Activated gamma-delta T cell (primary cell): ENCODE measurements around the gene ERCC2.
"Not testable (repeated sequence)": the region's sequence is repeated elsewhere in the genome, so short reads cannot be mapped to it uniquely, and the experiment has no call there.

ENCODE experiments used
- DNase-seq: peaks from one replicate; lab custom pipeline; 2025; lab: John Stamatoyannopoulos, UW
- total RNA-seq, 2 donors: gene quantifications; one replicate each; lab custom pipeline; 2026; lab: John Stamatoyannopoulos, UW

ERCC2 gene
- 26.1 to 27.0 reads per million in 2 donors for total RNA-seq

DNA sequence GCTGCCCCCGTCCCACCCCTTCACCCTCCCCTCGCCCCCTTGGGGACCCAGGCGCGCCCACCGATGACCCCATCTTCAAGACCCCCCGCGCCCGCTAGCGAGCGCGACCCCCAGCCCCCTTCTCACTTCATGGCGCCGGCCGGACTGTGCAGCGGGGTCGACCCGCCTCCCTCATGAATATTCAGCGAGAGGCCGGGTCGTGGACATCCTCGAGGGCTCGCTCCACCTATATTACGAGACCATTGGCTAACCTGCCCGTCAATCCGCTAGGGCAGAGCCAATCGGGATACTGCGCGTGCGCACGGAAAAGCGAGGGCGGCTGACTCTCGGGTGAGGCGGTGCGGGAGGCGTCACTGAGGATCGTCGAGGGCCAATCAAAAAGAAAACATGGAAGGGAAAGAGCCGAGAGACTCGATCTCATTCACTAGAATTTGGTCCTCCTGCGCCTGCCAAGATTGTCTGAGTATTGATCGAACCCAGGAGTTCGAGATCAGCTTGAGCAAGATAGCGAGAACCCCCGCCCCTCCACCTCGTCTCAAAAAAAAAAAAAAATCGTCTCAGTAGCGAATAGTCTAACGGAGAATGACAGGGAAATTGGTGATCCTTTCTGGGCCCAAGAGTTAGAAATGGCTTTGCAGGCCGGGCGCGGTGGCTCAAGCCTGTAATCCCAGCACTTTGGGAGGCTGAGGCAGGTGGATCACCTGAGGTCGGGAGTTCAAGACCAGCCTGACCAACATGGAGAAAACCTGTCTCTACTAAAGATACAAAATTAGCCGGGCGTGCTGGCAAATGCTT lies at the start of gene ERCC2:
ERCC2 (minus strand) TSS at position 164 of the 795 bp plus-strand sequence; CDS start at position 131, 33 bp downstream.
- DNase-seq: peak; percentile 90

DNA sequence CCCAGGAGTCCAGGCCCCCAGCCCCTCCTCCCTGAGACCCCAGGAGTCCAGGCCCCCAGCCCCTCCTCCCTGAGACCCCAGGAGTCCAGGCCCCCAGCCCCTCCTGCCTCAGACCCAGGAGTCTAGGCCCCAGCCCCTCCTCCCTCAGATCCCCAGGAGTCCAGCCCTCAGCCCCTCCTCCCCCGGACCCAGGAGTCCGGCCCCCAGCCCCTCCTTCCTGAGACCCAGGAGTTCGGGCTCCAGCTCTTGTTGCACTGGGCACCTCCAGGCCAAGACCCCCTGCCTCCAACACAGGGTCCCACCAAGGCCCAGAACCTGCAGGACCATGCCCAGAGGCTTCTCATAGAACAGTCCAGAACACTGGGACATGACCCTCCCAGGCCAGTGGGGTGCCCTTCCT lies 49.5 kb upstream of the ERCC2 start:
- DNase-seq: no peak

DNA sequence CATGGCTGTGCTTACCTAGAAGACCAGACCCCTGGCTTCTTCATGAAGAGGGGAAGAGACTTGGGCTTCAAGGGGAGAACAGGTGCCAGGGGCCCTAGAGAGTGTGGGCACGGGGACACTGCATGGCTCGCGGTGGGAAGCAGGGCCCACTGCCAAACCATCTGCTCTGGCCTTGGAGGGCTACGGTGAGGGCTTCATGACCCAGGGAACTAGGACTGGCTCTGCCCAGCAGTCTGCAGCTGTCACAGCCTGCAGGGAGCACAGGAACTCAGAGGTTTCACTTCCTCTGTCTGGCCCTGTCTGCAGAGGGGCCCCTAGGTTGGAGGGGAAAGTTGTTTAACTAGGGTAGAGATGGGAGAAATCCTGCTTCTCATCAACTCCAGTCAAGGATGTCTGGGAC lies 49.0 kb upstream of the ERCC2 start:
- DNase-seq: no peak

DNA sequence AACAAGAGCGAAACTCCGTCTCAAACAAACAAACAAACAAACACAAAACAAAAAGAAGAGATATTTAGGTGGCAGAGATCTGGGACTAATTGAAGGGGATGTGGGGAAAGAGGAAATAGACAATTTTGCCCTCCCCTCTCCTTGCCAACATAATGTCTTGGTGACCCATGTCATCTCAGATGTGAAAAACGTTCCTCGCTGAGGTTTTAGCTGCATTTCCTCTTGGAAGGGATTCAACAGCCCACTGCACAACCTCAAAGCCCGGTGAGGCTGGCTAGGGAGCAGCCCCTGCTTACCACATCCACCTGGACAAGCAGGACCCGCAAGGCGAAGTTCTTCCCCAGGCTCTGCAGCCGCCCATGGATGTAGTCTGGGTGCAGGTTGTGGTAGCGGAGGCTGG lies 48.4 kb upstream of the ERCC2 start:
- DNase-seq: no peak

DNA sequence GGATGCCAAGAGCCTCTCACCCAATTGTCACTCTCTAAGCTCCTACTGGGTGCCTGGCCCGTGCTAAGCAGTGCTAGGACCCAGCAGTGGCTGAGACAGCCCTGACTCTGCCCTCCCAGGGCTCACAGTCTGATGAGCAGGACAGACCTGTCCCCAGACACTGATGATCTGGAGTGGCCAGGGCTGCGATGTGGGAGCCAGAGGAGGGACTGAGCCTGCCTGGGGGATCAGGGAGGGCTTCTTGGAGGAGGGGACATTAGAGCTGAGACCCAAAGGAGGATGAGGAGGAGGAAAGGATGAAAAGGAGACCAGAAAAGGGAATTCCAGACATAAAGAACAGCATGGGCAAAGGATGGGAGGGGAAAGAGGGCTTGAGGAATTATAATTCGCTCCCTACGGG lies 46.8 kb upstream of the ERCC2 start:
- DNase-seq: no peak

DNA sequence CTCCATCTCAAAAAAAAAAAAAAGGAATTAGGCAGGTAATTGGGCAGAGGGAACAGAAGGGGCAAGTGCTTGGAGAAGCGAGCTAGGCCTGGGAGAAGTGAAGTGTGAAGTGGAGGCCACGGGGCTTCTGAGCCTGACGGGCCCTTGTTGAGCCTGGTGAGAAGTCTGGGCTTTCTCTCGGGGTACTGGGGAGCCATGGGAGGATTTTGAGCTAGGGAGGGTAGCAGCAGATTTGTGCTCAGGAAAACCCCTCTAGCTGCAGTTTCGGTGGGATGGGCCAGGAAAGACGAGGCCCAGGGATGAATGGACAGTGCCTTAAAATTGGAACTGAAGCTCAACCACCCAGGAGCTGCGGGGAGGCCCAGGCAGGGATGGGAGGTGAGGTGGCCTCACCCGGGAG lies 44.1 kb upstream of the ERCC2 start:
- no peak for DNase-seq

DNA sequence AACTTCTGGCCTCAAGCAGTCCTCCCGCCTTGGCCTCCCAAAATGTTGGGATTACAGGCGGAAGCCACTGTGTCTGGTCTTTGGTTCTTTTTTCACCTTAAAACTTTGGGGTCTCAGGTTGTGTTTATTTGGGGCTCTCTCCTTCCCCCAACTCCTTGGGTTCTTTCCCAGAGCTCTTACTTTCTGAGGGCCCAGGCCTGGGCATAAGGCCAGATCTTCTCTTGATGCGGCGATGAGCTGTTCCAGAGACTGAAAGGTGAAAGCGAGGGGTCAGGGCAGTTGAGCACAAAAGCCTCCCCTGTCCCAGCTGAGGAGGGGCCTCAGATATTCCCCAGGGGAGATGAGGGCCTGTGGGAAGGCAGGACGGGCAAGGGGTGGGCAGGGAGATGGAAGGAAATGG lies 43.1 kb upstream of the ERCC2 start:
- DNase-seq: no peak

DNA sequence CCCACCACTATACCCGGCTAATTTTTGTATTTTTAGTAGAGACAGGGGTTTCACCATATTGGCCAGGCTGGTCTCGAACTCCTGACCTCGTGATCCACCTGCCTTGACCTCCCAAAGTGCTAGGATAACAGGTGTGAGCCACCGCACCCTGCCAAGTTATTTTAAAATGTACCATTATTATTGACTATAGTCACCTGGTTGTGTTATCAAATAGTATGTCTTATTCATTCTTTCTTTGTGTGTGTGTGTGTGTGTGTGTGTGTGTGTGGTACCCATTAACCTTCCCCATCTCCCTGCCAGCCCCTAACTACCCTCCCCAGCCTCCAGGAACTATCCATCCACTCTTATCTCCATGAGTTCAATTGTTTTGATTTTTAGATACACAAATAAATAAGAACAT lies 40.0 kb upstream of the ERCC2 start:
- not testable (repeated sequence) for DNase-seq

DNA sequence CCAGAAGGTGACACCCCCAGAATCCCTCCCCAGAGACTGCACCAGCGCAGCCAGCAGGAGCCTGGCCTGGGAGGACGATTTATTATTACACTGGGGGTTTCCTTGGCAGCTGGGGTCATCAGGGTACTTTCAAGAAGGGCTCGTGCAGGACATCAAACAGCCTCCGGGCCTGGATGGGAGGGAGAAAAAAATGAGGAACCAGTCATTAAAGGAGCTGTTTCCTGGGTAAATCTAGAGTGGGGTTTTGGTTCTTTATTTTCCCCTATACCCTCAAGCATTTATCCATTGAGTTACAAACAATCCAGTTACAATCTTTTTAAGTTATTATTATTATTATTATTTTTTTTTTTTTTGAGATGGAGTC lies 39.2 kb upstream of the ERCC2 start:
- DNase-seq: no peak

DNA sequence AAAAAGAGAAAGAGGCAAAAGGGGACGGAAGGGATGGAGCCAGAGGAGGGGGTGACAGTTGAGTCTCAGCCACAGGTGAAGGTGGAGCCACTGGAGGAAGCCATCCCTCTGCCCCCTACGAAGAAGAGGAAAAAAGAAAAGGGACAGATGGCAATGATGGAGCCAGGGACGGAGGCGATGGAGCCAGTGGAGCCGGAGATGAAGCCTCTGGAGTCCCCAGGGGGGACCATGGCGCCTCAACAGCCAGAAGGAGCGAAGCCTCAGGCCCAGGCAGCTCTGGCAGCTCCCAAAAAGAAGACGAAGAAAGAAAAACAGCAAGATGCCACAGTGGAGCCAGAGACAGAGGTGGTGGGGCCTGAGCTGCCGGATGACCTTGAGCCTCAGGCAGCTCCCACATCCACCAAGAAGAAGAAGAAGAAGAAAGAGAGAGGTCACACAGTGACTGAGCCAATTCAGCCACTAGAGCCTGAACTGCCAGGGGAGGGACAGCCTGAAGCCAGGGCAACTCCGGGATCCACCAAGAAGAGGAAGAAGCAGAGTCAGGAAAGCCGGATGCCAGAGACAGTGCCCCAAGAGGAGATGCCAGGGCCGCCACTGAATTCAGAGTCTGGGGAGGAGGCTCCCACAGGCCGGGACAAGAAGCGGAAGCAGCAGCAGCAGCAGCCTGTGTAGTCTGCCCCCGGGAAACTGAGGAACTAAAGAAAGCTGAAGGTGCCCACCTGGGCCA lies 38.6 kb upstream of the ERCC2 start:
- DNase-seq: no peak

DNA sequence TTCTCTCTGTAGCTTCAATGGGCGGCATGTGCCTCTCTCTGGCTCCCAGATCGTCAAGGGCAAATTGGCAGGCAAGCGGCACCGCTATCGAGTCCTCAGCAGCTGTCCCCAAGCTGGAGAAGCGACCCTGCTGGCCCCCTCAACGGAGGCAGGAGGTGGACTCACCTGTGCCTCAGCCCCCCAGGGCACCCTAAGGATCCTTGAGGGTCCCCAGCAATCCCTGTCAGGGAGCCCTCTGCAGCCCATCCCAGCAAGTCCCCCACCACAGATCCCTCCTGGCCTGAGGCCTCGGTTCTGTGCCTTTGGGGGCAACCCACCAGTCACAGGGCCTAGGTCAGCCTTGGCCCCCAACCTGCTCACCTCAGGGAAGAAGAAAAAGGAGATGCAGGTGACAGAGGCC lies 37.7 kb upstream of the ERCC2 start:
- no peak for DNase-seq

DNA sequence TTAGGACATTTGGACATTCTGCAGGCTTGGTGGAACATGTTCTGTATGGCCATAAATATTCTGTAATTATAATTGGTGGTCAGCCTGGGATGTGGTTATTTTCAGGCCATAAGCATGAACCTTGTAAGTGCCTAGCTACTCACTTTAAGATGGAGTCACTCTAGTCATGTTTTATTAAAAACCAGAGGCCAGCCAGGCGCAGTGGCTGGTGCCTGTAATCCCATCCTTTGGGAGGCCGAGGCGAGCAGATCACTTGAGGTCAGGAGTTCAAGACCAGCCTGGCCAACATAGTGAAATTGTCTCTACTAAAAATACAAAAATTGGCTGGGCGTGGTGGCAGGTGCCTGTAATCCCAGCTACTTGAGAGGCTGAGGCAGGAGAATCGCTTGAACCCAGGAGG lies 37.2 kb upstream of the ERCC2 start:
- not testable (repeated sequence) for DNase-seq

DNA sequence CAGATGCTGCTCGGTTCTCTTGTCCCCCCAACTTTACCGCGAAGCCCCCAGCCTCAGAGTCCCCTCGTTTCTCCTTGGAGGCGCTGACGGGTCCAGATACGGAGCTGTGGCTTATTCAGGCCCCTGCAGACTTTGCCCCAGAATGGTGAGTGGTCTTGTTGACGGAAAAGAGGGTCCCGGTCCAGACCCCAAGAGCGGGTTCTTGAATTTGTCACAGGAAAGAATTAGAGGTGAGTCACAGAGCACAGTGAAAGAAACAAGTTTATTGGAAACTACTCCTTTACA lies 36.7 kb upstream of the ERCC2 start:
- no peak for DNase-seq

DNA sequence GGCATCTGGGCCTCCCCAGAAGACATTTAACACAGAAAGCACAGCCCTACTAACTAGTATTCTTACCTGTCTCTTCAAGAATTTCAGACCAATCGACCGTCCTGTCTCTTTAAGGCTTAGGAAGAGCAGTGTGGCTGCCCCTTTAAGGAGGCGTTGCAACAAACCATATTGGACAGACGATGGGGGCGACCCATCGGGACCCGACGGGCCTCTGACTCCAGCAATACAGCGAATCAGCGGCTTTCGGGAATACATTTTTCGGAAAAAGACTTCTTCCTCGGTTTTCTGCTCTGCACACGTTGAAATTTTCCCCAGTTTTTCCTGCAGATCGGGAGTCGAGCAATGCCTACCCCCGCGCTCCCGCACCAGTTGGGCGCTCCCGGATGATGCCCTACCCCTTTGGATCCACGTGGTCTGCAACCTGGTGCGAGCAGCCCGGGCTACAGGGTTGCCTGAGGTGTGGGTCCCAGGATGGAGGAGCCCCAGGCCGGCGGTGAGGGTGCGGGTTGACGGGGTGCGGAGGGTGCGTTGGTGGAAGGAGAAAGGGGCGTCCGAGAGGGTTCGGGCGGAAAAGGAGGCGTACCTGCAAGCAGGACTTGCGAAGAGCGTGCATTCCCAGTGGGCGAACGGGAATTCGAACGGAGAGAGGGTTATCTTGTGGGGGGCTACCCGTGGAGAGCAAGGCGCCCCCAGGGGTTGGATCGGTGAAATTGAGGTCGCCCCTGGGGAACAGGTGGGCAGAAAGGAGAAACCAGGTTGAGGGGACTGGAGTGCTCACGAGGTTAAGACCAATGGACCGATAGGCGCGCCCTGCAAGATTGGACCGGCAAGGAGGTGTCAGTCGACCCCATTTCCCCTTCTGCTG lies 36.1 kb upstream of the ERCC2 start, which contains the start of gene POLR1G:
POLR1G (plus strand) TSS at position 419 of the 865 bp plus-strand sequence; CDS start at position 472, 53 bp downstream.
- DNase-seq: peak; percentile 50

DNA sequence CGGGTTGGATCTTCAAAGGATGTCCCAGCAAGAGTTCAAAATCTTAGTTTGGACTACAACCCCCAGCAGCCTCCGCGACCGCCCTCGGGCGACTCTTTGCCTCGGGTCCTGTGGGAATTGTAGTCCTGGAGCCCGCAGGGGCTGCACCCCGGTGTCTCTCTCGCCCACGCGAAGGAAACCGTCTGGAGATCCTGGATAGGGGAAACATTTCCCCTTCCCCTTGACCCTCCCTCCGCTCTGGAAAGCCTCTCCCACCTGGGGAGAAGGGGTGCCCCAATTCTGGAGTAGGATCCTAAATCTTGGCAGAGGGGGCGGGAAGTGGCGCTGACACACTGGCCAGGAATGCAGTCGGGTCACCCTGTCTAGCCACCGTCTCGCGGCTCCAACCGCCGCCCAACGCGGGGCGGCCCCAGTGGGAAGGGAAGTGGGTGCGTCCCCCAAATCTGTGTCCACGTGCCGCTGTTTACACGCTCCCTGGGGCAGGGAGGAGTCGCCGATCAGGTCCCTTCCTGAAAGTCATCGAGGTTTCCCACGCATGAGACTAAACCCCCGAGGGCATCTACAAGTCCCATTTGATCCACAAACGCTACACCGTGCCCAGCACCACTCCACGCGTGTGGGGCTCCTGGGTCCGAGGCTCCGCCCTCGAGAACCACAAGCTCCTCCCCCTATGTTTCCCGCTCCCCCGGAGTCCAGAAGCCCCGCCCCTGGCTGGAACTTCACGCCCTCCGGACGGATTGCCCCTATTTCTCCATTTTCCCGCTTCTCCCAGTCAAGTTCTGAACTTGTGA lies 35.3 kb upstream of the ERCC2 start:
- peak; percentile 72 for DNase-seq

DNA sequence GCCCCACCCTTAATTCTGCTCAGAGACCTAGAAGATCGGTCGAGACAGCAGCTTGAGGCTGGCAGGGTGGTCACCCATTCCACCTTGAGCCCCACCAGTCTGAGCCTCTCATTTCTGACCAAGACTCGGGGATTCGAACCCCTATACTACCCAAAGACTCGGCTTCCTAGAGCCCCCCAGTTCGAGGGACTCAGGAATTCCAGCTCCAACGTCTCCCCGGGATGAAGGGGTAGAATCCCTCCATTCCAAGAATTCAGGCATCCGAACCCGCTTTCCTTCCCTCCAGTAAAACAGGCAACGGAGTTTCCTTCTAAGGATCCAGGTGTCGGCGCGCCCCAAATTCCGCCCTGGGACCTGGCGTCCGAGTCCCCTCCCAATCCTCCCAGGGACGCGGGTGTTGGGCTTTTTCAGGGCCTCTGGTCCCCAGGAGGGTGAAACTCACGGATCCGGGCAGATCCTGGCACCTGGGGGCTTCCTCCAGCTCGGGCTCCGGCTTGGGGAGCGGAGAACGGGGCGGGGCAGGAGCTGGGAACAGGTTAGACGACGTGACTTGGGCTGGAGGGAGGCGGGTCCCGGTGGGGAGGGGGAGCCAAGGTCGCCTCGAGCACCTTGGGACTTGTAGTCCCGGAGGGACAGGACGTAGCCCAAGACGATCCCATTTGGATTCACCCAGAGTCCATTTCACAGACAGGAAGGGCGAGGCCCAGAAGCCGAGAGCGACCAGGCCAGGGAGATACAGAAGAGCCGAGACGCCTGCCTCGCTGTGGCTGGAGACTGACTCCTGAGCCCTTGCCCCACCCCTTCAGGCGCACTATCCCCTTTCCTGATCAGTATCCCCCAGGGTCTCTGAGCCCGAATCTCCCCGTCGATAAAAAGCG lies 34.4 kb upstream of the ERCC2 start, which contains the start of gene PPP1R13L:
PPP1R13L (minus strand) TSS at position 513 of the 878 bp plus-strand sequence. CDS start 6,751 bp downstream, outside the sequence.
- DNase-seq: no peak

DNA sequence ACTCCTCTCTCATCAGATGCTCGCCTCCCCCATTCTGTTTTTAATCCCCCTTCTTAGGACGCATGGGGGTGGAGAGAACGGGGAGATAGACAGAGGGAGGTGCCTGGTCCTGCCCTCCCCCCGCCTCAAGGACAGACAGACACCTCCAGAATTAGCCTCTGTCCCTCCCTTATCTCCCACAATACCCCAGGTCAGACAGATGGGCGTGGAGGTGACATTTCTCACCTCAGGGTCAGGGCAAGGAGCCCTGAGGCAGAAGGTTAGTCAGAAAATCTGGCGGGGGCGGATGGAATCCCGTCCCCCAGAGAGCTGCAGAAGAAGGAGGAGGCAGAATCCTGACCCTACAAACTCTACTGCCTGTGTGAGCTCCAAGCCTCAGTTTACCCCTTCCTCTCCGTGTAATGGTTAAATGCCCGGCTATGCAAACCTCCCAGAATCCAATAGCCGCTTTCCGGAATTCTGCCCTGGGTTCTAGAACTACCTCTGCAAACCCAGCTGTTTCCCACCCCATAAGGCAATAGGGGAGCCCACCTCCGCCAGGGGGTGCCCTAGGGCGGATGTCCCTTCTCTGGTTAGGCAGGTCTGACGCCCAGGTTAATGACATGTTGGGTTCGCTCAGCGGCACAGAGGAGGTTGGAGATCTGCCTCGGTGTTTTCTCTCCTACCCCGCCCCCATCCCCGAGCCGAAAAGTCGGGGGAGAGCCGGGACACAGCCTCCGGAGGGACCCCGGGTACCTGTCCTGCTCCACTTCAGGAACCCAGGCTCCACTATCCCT lies 33.6 kb upstream of the ERCC2 start:
- no peak for DNase-seq

DNA sequence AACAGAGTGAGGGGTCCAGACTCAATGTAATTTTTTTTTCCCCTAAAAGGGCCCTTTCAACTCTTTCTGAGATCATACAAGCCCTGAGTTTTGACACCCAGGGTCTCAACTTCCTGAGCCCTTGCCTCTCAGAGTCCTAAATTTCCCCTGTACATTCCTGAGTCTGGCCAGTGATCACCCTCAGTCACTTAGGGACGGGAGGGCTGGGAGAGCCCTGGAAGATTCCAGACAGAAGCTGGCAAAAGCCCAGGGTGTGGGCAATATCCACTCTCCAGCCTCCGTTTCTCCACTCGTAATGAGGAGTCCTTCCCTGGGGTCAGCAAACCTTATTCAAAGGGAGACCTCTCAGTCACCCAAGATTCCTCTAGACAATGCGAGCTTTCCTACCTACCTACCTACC lies 32.9 kb upstream of the ERCC2 start:
- DNase-seq: no peak

DNA sequence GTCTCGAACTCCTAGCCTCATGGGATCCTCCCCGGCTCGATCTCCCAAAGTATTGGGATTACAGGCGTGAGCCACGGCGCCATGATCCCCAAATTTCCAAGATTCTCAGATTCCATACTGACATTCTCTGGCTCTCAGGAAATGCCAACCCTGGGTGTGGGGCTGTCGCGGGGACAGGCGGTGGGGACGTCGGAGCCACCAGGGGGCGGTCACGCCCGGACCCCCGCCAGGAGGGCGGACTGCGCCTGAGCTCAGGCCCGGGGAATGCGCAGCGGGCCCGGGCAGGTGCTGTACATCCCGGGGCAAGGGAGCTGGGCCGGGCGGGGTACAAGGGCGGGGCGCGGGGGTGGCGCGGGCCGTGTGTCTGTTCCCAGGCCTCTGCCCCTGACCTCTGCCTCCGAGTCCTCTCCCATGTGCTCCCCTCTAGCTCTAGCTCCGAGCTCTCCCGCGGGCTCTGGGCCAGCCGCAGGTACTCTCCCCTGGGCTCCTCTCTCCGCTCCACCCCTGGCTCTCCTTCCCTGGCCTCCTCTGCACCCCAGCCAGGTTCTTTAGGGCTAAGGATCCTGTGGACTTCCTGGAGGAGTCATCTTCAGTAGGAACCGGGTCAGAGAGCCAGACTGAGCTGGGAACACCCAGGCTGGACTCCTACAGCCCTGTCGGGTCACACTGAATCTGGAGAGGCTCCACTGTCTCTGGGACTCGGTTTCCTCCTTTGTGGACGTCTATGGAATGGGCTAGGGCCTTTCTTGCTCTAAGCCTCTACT lies 32.1 kb upstream of the ERCC2 start:
- no peak for DNase-seq
